ELF-1 (cell line): Measurements from ENCODE around the gene PCSK5.

Experiments used
- DNase-seq: peaks from one replicate; pipeline ENCODE4 v3.0.0-alpha.2; 2016; ENCODE audit warnings: low read depth, low spot score

The PCSK5 gene

GRCh38 chr9:76004526-76004925, 114.1 kb downstream of the PCSK5 start:
- DNase-seq: no peak

GRCh38 chr9:76007935-76008334, 117.5 kb downstream of the PCSK5 start:
- no peak for DNase-seq

GRCh38 chr9:76013809-76014208, 123.3 kb downstream of the PCSK5 start:
- DNase-seq: no peak

- DNase-seq: no peak
These were observed 127.8 kb downstream of the PCSK5 start for GRCh38 chr9:76018235-76018634.

GRCh38 chr9:76018761-76019160, 128.3 kb downstream of the PCSK5 start:
- no peak for DNase-seq

GRCh38 chr9:76020652-76021051, 130.2 kb downstream of the PCSK5 start:
- DNase-seq: no peak

- no peak for DNase-seq
These were observed 131.8 kb downstream of the PCSK5 start for GRCh38 chr9:76022317-76022716.

GRCh38 chr9:76023715-76024195, 133.3 kb downstream of the PCSK5 start:
- DNase-seq: no peak

GRCh38 chr9:76025286-76025685, 134.8 kb downstream of the PCSK5 start:
- no peak for DNase-seq

- no peak for DNase-seq
These were observed 136.3 kb downstream of the PCSK5 start for GRCh38 chr9:76026796-76027195.

GRCh38 chr9:76027416-76027815, 136.9 kb downstream of the PCSK5 start:
- no peak for DNase-seq

GRCh38 chr9:76027861-76028260, 137.4 kb downstream of the PCSK5 start:
- no peak for DNase-seq

- no peak for DNase-seq
These were observed 141.7 kb downstream of the PCSK5 start for GRCh38 chr9:76032038-76032796.

- no peak for DNase-seq
These were observed 142.4 kb downstream of the PCSK5 start for GRCh38 chr9:76032797-76033373.

GRCh38 chr9:76034049-76034448, 143.6 kb downstream of the PCSK5 start:
- DNase-seq: no peak

- no peak for DNase-seq
These were observed 146.3 kb downstream of the PCSK5 start for GRCh38 chr9:76036762-76037161.

GRCh38 chr9:76037587-76038225, 147.2 kb downstream of the PCSK5 start:
- no peak for DNase-seq

GRCh38 chr9:76038431-76038830, 148.0 kb downstream of the PCSK5 start:
- no peak for DNase-seq

- no peak for DNase-seq
These were observed 153.9 kb downstream of the PCSK5 start for GRCh38 chr9:76044266-76044819.

- DNase-seq: no peak
These were observed 154.7 kb downstream of the PCSK5 start for GRCh38 chr9:76045221-76045620.

- DNase-seq: no peak
These were observed 158.9 kb downstream of the PCSK5 start for GRCh38 chr9:76049341-76049740.

- peak; percentile 16 for DNase-seq
These were observed 177.2 kb downstream of the PCSK5 start for GRCh38 chr9:76067696-76068095.

GRCh38 chr9:76077537-76077936, 187.1 kb downstream of the PCSK5 start:
- DNase-seq: no peak
